Skeletal muscle tissue (tissue), 4 donors: ENCODE measurements around the gene GPHA2. TPM values are rescaled to one million over a fixed set of nuclear protein-coding genes. Genes with fewer than 3 reads are reported as not detected.

Experiments used
- H3K27ac ChIP-seq: one replicate; pipeline ENCODE4 v1.7.0; 2013; ENCODE audit warnings: mild to moderate bottlenecking, low read depth, low read length, inconsistent platforms
- H3K27me3 ChIP-seq, 3 donors: one replicate each; pipeline ENCODE4 v1.7.0; 2013; ENCODE audit warnings: low read length in 3 of 3; ENCODE audit not compliant: control insufficient read depth in 3 of 3, insufficient read depth in 3 of 3
- H3K36me3 ChIP-seq, 3 donors: one replicate each; pipeline ENCODE4 v1.7.0; 2013; ENCODE audit warnings: low read length in 3 of 3; ENCODE audit not compliant: control insufficient read depth in 3 of 3, insufficient read depth in 3 of 3
- H3K4me1 ChIP-seq, 3 donors: one replicate each; pipeline ENCODE4 v1.7.0; 2013; ENCODE audit warnings: low read length in 3 of 3, mild to moderate bottlenecking in 3 of 3; ENCODE audit not compliant: control insufficient read depth in 3 of 3, insufficient read depth in 3 of 3
- H3K4me3 ChIP-seq, 3 donors: one replicate each; pipeline ENCODE4 v1.7.0; 2013; ENCODE audit warnings: low read length in 3 of 3
- H3K9ac ChIP-seq, 3 donors: one replicate each; pipeline ENCODE4 v1.7.0; 2013; ENCODE audit warnings: low read length in 3 of 3, mild to moderate bottlenecking in 3 of 3, moderate library complexity in 2 of 3, low read depth in 1 of 3
- H3K9me3 ChIP-seq, 3 donors: one replicate each; pipeline ENCODE4 v1.7.0; 2013; ENCODE audit warnings: low read length in 3 of 3; ENCODE audit not compliant: control insufficient read depth in 3 of 3
- total RNA-seq: library from RNA; depleted of rRNA; stranded (reverse); fragments of >200 nt; gene quantifications from one replicate; pipeline ENCODE4 v1.2.3, GENCODE V29; 2014
- donor health status: Osteomylitis.

Gene GPHA2
- total RNA-seq, 1 donor from 2014 or later: not detected

DNA sequence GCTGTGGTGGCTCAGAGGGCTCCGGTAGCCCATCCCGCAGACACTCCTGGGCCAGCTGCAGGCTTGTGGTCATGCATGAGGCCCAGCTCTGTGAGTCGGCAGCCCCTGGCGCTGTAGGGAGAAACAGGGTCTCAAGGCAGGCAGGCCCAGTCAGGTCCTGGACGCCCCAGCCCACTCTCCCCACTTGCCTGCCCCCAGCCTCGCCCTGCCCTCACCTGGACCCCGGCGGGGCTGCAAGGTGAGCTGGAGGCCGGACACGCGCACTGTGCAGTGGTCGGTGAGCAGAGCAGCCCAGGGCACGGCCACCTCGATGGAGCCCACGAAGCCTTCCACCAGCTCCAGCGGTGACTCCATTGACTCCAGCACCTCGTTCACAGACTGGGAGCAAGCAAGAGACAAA is 21.6 kb downstream of the GPHA2 start:
- Histone ChIP-seq H3K4me1 (peaks cover 21 to 31% (median 22%) of the 10 kb centered on the region in 3 donors), H3K36me3 (peaks cover 46 to 51% (median 49%) of the 10 kb centered on the region in 3 donors), H3K27me3 (no peaks in the 10 kb centered on the region), H3K27ac (no peak overlapping the region), H3K9me3 (no peaks in the 10 kb centered on the region), H3K9ac (no peak overlapping the region), H3K4me3 (no peak overlapping the region)

GRCh38 chr11:64913171-64913727 is 22.4 kb downstream of the GPHA2 start:
- H3K9ac ChIP-seq: no peak overlapping the region
- peaks cover 53 to 59% (median 56%) of the 10 kb centered on the region in 3 donors for H3K36me3 ChIP-seq
- no peaks in the 10 kb centered on the region for H3K27me3 ChIP-seq
- H3K9me3 ChIP-seq: no peaks in the 10 kb centered on the region
- no peak overlapping the region for H3K27ac ChIP-seq
- H3K4me3 ChIP-seq: no peak overlapping the region
- H3K4me1 ChIP-seq: peaks cover 16 to 25% (median 18%) of the 10 kb centered on the region in 3 donors

GRCh38 chr11:64911689-64912088 is 24.0 kb downstream of the GPHA2 start:
- Histone ChIP-seq H3K27me3 (no peaks in the 10 kb centered on the region), H3K4me1 (peaks cover 10 to 18% (median 11%) of the 10 kb centered on the region in 3 donors), H3K4me3 (no peak overlapping the region), H3K9ac (no peak overlapping the region), H3K27ac (no peak overlapping the region), H3K36me3 (peaks cover 65 to 72% (median 65%) of the 10 kb centered on the region in 3 donors), H3K9me3 (no peaks in the 10 kb centered on the region)

GRCh38 chr11:64911142-64911541 is 24.6 kb downstream of the GPHA2 start:
- H3K4me1 ChIP-seq: peaks cover 5 to 12% (median 7%) of the 10 kb centered on the region in 3 donors
- H3K9ac ChIP-seq: no peak overlapping the region
- peaks cover 70 to 77% (median 70%) of the 10 kb centered on the region in 3 donors for H3K36me3 ChIP-seq
- no peaks in the 10 kb centered on the region for H3K9me3 ChIP-seq
- no peak overlapping the region for H3K4me3 ChIP-seq
- H3K27ac ChIP-seq: no peak overlapping the region
- H3K27me3 ChIP-seq: no peaks in the 10 kb centered on the region

GRCh38 chr11:64910451-64911093 is 25.1 kb downstream of the GPHA2 start:
- Histone ChIP-seq H3K27me3 (no peaks in the 10 kb centered on the region), H3K36me3 (peaks cover 76 to 82% (median 76%) of the 10 kb centered on the region in 3 donors), H3K27ac (no peak overlapping the region), H3K9ac (no peak overlapping the region), H3K9me3 (no peaks in the 10 kb centered on the region), H3K4me1 (peaks cover 0 to 7% (median 2%) of the 10 kb centered on the region in 3 donors), H3K4me3 (no peak overlapping the region)

- no peak overlapping the region for H3K9ac ChIP-seq
- H3K27ac ChIP-seq: no peak overlapping the region
- H3K4me1 ChIP-seq: no peaks in the 10 kb centered on the region
- H3K9me3 ChIP-seq: no peaks in the 10 kb centered on the region
- H3K27me3 ChIP-seq: no peaks in the 10 kb centered on the region
- H3K36me3 ChIP-seq: peaks cover 80 to 87% (median 82%) of the 10 kb centered on the region in 3 donors
- no peak overlapping the region for H3K4me3 ChIP-seq
Observed at GRCh38 chr11:64909653-64910343, 25.9 kb downstream of the GPHA2 start.

GRCh38 chr11:64908766-64909165 is 26.9 kb downstream of the GPHA2 start:
- H3K4me3 ChIP-seq: no peak overlapping the region
- H3K9ac ChIP-seq: no peak overlapping the region
- H3K27ac ChIP-seq: no peak overlapping the region
- H3K4me1 ChIP-seq: no peaks in the 10 kb centered on the region
- H3K36me3 ChIP-seq: peaks cover 75 to 80% (median 76%) of the 10 kb centered on the region in 3 donors
- no peaks in the 10 kb centered on the region for H3K9me3 ChIP-seq
- no peaks in the 10 kb centered on the region for H3K27me3 ChIP-seq

GRCh38 chr11:64906314-64906635 is 29.4 kb downstream of the GPHA2 start:
- Histone ChIP-seq H3K9me3 (no peaks in the 10 kb centered on the region), H3K27me3 (no peaks in the 10 kb centered on the region), H3K36me3 (peaks cover 73 to 77% (median 76%) of the 10 kb centered on the region in 3 donors), H3K4me3 (no peak overlapping the region), H3K27ac (no peak overlapping the region), H3K4me1 (no peaks in the 10 kb centered on the region), H3K9ac (no peak overlapping the region)

DNA sequence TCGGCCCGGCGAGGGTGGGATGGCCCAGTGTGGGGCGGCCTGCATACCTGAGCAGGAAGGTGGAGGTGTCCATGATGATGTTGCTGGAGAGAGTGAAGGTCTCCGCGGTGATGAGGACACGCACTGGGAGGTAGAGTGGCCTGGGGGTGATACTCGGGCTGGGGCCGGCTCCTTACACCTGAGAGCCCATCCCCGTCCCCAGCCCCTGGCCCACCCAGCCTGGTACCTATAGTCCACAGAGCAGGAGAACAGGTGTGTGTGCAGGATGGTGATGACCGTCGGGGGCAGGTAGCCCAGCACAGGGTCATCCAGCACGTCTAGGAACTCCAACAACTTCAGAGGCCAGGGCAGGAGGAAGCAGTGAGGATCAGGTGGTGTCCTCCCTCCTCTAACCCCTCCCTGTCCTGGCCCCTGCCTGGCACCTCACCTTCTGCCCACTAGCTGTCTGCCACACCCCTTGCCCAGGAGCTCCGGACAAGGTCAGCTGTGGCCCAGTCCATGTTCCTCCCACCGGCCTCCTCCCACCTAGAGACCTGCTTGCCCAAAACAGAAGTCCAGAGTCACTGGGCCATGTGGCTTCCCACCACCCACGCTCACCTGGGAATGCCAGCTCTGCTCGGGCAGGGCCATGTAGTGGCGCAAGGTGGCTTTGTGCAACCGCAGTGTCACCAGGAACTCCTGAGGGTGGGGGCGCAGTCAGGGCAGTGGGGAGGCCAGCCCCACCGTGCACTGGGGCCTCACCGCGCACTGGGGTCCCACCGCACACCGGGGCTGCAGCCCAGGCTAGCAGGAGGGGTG is 30.0 kb downstream of the GPHA2 start:
- H3K9ac ChIP-seq: no peak overlapping the region
- no peaks in the 10 kb centered on the region for H3K27me3 ChIP-seq
- H3K4me3 ChIP-seq: no peak overlapping the region
- no peak overlapping the region for H3K27ac ChIP-seq
- no peaks in the 10 kb centered on the region for H3K9me3 ChIP-seq
- H3K36me3 ChIP-seq: peaks cover 70 to 77% (median 76%) of the 10 kb centered on the region in 3 donors
- H3K4me1 ChIP-seq: no peaks in the 10 kb centered on the region
